ENCODE results near the gene TJP1. TPM values are rescaled to one million over a fixed set of nuclear protein-coding genes. Genes with fewer than 3 reads are reported as not detected.

TJP1 gene
- total RNA-seq (not detected), polyA plus RNA-seq (under 1 TPM in 1 of 4 donors, not detected in 3; 0.06 TPM)

DNA sequence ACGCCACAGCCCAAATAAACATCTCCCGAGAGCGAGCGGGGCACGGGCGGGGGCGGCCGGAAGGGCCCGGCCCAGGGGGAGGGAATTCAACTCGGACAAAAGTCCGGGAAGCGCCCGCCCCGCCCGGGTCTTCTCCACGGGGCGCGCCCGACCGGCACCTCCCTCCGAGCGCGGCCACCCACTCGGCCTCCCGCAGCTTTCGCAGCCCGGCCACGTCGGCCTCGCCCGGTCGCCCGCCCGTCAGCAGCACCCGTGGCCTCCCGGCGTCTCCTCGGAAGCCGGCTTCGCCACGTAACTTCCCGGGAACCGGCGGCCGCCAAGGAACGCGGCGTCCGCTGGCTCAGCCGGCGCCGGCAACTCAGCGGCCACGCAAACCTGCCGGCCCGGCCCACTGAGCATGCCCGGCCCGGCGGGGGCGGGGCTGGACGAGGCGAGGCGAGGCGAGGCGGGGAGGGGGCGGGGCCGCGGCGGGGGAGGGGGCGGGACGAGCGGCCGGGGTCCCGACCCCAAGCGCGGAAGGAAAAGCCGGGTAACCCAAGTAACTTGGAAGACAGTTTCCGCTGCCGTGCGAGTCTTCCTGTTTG lies at the start of gene TJP1:
Gene TJP1, minus strand, starts transcription at position 369 of the 584 bp plus-strand sequence. CDS start 440 bp downstream, outside the sequence.
- H3K9me3 Mint-ChIP-seq, result peaks cover 3 to 27% (median 9%) of the 10 kb centered on the region in 7 donors
- Histone ChIP-seq H3K4me3 (ENCODE audit: low read depth, low read length) (no peak within 1 kb of the TSS), H3K4me1 (ENCODE audit: control insufficient read depth, insufficient read depth, low read length, poor library complexity, severe bottlenecking) (peaks cover 15% of the 10 kb centered on the region), H3K27me3 (ENCODE audit: control insufficient read depth, insufficient read depth, low read length) (peaks cover 33% of the 10 kb centered on the region), H3K36me3 (ENCODE audit: control insufficient read depth, insufficient read depth, low read length) (no peaks in the 10 kb centered on the region), H3K27ac (ENCODE audit: insufficient read depth, low read length, poor library complexity, severe bottlenecking) (no peak within 1 kb of the TSS), H3K9me3 (ENCODE audit: control insufficient read depth in 2 of 2, low read length in 2 of 2) (peaks cover 15 to 38% of the 10 kb centered on the region in 2 experiments)
- H3K4me1 Mint-ChIP-seq, result peaks cover 0 to 27% (median 10%) of the 10 kb centered on the region in 4 donors
- H3K4me3 Mint-ChIP-seq, result peak within 1 kb of the TSS in 1 of 4 donors; percentile 56
- no peak for ATAC-seq (ENCODE audit: low read depth in 2 of 2)
- no peaks in the 10 kb centered on the region for H3K36me3 Mint-ChIP-seq
- DNase-seq, result no peak
- H3K27ac Mint-ChIP-seq, result no peak within 1 kb of the TSS
- H3K27me3 Mint-ChIP-seq, result peaks cover 53% of the 10 kb centered on the region

DNA sequence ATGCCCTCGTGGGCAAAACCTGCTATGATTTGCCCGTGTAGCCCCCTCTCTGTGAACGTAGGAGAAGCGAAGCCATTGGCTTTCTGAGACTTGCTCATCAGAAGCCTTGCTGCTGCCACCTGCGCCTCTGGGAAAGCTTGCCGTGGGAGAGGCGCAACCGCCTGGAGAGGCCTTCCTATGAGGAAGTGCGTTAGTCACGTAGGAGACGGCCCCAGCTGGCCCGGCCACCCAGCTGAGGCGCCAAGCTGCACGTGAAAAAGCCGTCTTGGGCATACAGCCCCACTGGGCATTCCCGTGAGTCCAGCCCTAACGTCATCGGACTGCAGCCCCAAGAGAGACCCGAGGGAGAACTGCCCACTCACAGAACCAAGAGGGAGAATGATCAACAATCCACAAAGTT lies 49.1 kb upstream of the TJP1 start:
- Histone ChIP-seq H3K4me3 (ENCODE audit: low read depth, low read length) (no peak overlapping the region), H3K4me1 (ENCODE audit: control insufficient read depth, insufficient read depth, low read length, poor library complexity, severe bottlenecking) (no peaks in the 10 kb centered on the region), H3K27me3 (ENCODE audit: control insufficient read depth, insufficient read depth, low read length) (no peaks in the 10 kb centered on the region), H3K36me3 (ENCODE audit: control insufficient read depth, insufficient read depth, low read length) (no peaks in the 10 kb centered on the region), H3K9me3 (ENCODE audit: control insufficient read depth in 2 of 2, low read length in 2 of 2) (no peaks in the 10 kb centered on the region), H3K27ac (ENCODE audit: insufficient read depth, low read length, poor library complexity, severe bottlenecking) (no peak overlapping the region)
- no peak for DNase-seq
- no peaks in the 10 kb centered on the region for H3K36me3 Mint-ChIP-seq
- H3K9me3 Mint-ChIP-seq, result peaks cover 0 to 2% (median 0%) of the 10 kb centered on the region in 7 donors
- H3K27ac Mint-ChIP-seq, result no peak overlapping the region
- no peaks in the 10 kb centered on the region for H3K27me3 Mint-ChIP-seq
- H3K4me3 Mint-ChIP-seq, result no peak overlapping the region
- H3K4me1 Mint-ChIP-seq, result no peaks in the 10 kb centered on the region
- ATAC-seq (ENCODE audit: low read depth in 2 of 2), result no peak

DNA sequence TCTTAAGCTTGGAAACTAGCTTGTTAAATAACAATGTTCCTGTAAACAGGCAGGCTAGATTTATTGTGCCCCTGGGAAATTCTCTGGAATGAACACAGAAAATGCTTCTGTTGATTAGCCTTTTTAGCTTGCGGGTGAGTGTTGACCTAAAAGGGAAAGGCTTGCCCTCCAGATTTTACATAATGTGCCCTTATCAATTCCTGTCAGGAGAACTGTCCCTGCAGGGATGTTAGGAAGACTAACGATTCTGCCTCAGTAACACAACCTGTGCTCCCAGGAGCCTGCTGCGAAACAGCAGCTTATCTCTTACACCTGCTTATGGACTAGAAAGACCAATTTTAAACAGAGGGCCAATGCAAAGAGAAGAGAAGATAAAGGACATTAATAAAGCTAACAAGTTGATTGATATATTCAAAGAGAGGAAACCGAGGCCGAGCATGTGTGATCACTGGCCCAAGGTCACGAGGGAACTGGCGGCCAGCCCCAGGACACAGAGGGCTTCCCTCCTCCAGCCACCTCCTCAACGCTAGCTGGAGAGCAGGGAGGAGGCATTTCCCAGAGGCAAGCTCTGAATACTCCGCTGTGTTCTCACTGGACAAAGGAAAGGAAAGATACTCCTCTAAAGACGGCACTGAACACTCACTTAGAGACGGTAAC lies 48.4 kb upstream of the TJP1 start:
- no peaks in the 10 kb centered on the region for H3K4me1 ChIP-seq (ENCODE audit: control insufficient read depth, insufficient read depth, low read length, poor library complexity, severe bottlenecking)
- H3K27me3 ChIP-seq (ENCODE audit: control insufficient read depth, insufficient read depth, low read length), result no peaks in the 10 kb centered on the region
- no peaks in the 10 kb centered on the region for H3K36me3 ChIP-seq (ENCODE audit: control insufficient read depth, insufficient read depth, low read length)
- H3K9me3 ChIP-seq (ENCODE audit: control insufficient read depth in 2 of 2, low read length in 2 of 2), result no peaks in the 10 kb centered on the region
- no peaks in the 10 kb centered on the region for H3K4me1 Mint-ChIP-seq
- peaks cover 0 to 2% (median 0%) of the 10 kb centered on the region in 7 donors for H3K9me3 Mint-ChIP-seq
- H3K27me3 Mint-ChIP-seq, result peaks cover under 1% of the 10 kb centered on the region
- DNase-seq (no peak), ATAC-seq (ENCODE audit: low read depth in 2 of 2) (no peak)
- H3K4me3 Mint-ChIP-seq, result no peak overlapping the region
- no peak overlapping the region for H3K4me3 ChIP-seq (ENCODE audit: low read depth, low read length)
- H3K36me3 Mint-ChIP-seq, result no peaks in the 10 kb centered on the region
- no peak overlapping the region for H3K27ac Mint-ChIP-seq
- no peak overlapping the region for H3K27ac ChIP-seq (ENCODE audit: insufficient read depth, low read length, poor library complexity, severe bottlenecking)

GRCh38 chr15:29867241-29868000 lies 45.2 kb upstream of the TJP1 start:
- DNase-seq, result no peak
- Mint-ChIP-seq H3K27me3 (peaks cover 6% of the 10 kb centered on the region), H3K36me3 (no peaks in the 10 kb centered on the region), H3K9me3 (peaks cover 0 to 2% (median 0%) of the 10 kb centered on the region in 7 donors), H3K4me3 (no peak overlapping the region), H3K27ac (no peak overlapping the region), H3K4me1 (no peaks in the 10 kb centered on the region)
- Histone ChIP-seq H3K9me3 (ENCODE audit: control insufficient read depth in 2 of 2, low read length in 2 of 2) (no peaks in the 10 kb centered on the region), H3K36me3 (ENCODE audit: control insufficient read depth, insufficient read depth, low read length) (no peaks in the 10 kb centered on the region), H3K4me1 (ENCODE audit: control insufficient read depth, insufficient read depth, low read length, poor library complexity, severe bottlenecking) (no peaks in the 10 kb centered on the region), H3K27ac (ENCODE audit: insufficient read depth, low read length, poor library complexity, severe bottlenecking) (no peak overlapping the region), H3K4me3 (ENCODE audit: low read depth, low read length) (no peak overlapping the region), H3K27me3 (ENCODE audit: control insufficient read depth, insufficient read depth, low read length) (no peaks in the 10 kb centered on the region)
- ATAC-seq (ENCODE audit: low read depth in 2 of 2), result no peak

- Histone ChIP-seq H3K9me3 (ENCODE audit: control insufficient read depth in 2 of 2, low read length in 2 of 2) (no peaks in the 10 kb centered on the region), H3K4me1 (ENCODE audit: control insufficient read depth, insufficient read depth, low read length, poor library complexity, severe bottlenecking) (no peaks in the 10 kb centered on the region), H3K27me3 (ENCODE audit: control insufficient read depth, insufficient read depth, low read length) (no peaks in the 10 kb centered on the region), H3K27ac (ENCODE audit: insufficient read depth, low read length, poor library complexity, severe bottlenecking) (no peak overlapping the region), H3K4me3 (ENCODE audit: low read depth, low read length) (no peak overlapping the region), H3K36me3 (ENCODE audit: control insufficient read depth, insufficient read depth, low read length) (no peaks in the 10 kb centered on the region)
- Mint-ChIP-seq H3K36me3 (no peaks in the 10 kb centered on the region), H3K4me3 (no peak overlapping the region), H3K27ac (no peak overlapping the region), H3K27me3 (peaks cover 10% of the 10 kb centered on the region), H3K9me3 (peaks cover 0 to 1% (median 0%) of the 10 kb centered on the region in 7 donors), H3K4me1 (no peaks in the 10 kb centered on the region)
- no peak for DNase-seq
- no peak for ATAC-seq (ENCODE audit: low read depth in 2 of 2)
These were observed 44.1 kb upstream of the TJP1 start for GRCh38 chr15:29866337-29866736.

DNA sequence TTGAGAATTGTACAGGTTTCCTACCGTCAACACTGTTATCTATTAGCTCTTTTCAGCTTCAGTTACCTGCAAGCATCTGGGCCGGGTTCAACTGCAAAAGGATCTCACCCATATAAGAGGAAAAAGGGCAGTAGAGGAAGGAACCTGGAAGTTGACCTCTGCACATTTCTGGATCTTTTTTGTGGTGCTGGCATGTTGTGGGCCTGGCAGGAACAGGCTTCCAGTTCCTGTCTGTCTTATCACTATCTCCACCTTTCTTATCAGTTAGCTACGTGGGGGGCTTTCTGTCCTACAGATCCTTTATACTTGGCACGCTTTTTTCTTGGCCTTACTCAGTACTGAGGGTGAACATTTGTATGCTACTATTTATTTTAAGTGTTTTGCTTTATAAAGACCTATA lies 42.2 kb upstream of the TJP1 start:
- peaks cover 0 to 2% (median 0%) of the 10 kb centered on the region in 7 donors for H3K9me3 Mint-ChIP-seq
- ATAC-seq (ENCODE audit: low read depth in 2 of 2) (no peak), DNase-seq (no peak)
- H3K4me3 Mint-ChIP-seq, result no peak overlapping the region
- H3K27me3 Mint-ChIP-seq, result peaks cover 17% of the 10 kb centered on the region
- no peak overlapping the region for H3K27ac Mint-ChIP-seq
- no peaks in the 10 kb centered on the region for H3K4me1 Mint-ChIP-seq
- no peak overlapping the region for H3K27ac ChIP-seq (ENCODE audit: insufficient read depth, low read length, poor library complexity, severe bottlenecking)
- H3K9me3 ChIP-seq (ENCODE audit: control insufficient read depth in 2 of 2, low read length in 2 of 2), result no peaks in the 10 kb centered on the region
- H3K4me1 ChIP-seq (ENCODE audit: control insufficient read depth, insufficient read depth, low read length, poor library complexity, severe bottlenecking), result no peaks in the 10 kb centered on the region
- no peaks in the 10 kb centered on the region for H3K36me3 Mint-ChIP-seq
- no peaks in the 10 kb centered on the region for H3K27me3 ChIP-seq (ENCODE audit: control insufficient read depth, insufficient read depth, low read length)
- no peak overlapping the region for H3K4me3 ChIP-seq (ENCODE audit: low read depth, low read length)
- H3K36me3 ChIP-seq (ENCODE audit: control insufficient read depth, insufficient read depth, low read length), result no peaks in the 10 kb centered on the region

GRCh38 chr15:29863438-29863837 lies 41.2 kb upstream of the TJP1 start:
- H3K27me3 Mint-ChIP-seq, result peaks cover 17% of the 10 kb centered on the region
- ATAC-seq (ENCODE audit: low read depth in 2 of 2) (no peak), DNase-seq (no peak)
- no peaks in the 10 kb centered on the region for H3K36me3 Mint-ChIP-seq
- Histone ChIP-seq H3K27ac (ENCODE audit: insufficient read depth, low read length, poor library complexity, severe bottlenecking) (no peak overlapping the region), H3K36me3 (ENCODE audit: control insufficient read depth, insufficient read depth, low read length) (no peaks in the 10 kb centered on the region), H3K4me1 (ENCODE audit: control insufficient read depth, insufficient read depth, low read length, poor library complexity, severe bottlenecking) (no peaks in the 10 kb centered on the region), H3K4me3 (ENCODE audit: low read depth, low read length) (no peak overlapping the region), H3K9me3 (ENCODE audit: control insufficient read depth in 2 of 2, low read length in 2 of 2) (no peaks in the 10 kb centered on the region), H3K27me3 (ENCODE audit: control insufficient read depth, insufficient read depth, low read length) (no peaks in the 10 kb centered on the region)
- no peak overlapping the region for H3K4me3 Mint-ChIP-seq
- H3K4me1 Mint-ChIP-seq, result no peaks in the 10 kb centered on the region
- H3K27ac Mint-ChIP-seq, result no peak overlapping the region
- peaks cover 0 to 2% (median 0%) of the 10 kb centered on the region in 7 donors for H3K9me3 Mint-ChIP-seq

All from CD4-positive, CD25-positive, alpha-beta regulatory T cell (primary cell).